Spleen (tissue), 11 donors: ENCODE measurements around the gene EPB41L4B. TPM values are rescaled to one million over a fixed set of nuclear protein-coding genes. Genes with fewer than 3 reads are reported as not detected.

Experiments
- DNase-seq: peaks from one replicate; pipeline ENCODE4 v3.0.0-alpha.2; 2020
- H3K27ac ChIP-seq, 8 donors: fragments of 200-600 bp; sonication (generic) in 7 of 8; 1 replicate in 4 of 8; 2 replicates in 4 of 8; pipeline versions ENCODE4 v1.5.0 to v1.8.0; 2016 to 2021; ENCODE audit warnings: inconsistent platforms in 4 of 8, mild to moderate bottlenecking in 4 of 8, moderate library complexity in 1 of 8
- H3K27me3 ChIP-seq, 7 donors: fragments of 200-600 bp; sonication (generic) in 6 of 7; replicated peaks in 1 of 7; 1 replicate in 4 of 7; 2 replicates in 3 of 7; pipeline versions ENCODE4 v1.5.0 to v1.8.0; 2016 to 2021; ENCODE audit warnings: inconsistent platforms in 3 of 7, mild to moderate bottlenecking in 1 of 7
- H3K36me3 ChIP-seq, 6 donors: fragments of 200-600 bp; sonication (generic) in 5 of 6; 1 replicate in 4 of 6; 2 replicates in 2 of 6; pipeline versions ENCODE4 v1.5.0 to v1.8.0; 2016 to 2021; ENCODE audit warnings: inconsistent platforms in 2 of 6
- H3K4me1 ChIP-seq, 6 donors: fragments of 200-600 bp; sonication (generic) in 5 of 6; 1 replicate in 3 of 6; 2 replicates in 3 of 6; pipeline versions ENCODE4 v1.5.0 to v1.8.0; 2016 to 2021; ENCODE audit warnings: inconsistent platforms in 3 of 6
- H3K4me3 ChIP-seq, 8 donors: fragments of 200-600 bp; sonication (generic) in 7 of 8; 1 replicate in 4 of 8; 2 replicates in 4 of 8; pipeline versions ENCODE4 v1.5.0 to v1.8.0; 2016 to 2021; ENCODE audit warnings: inconsistent platforms in 4 of 8, mild to moderate bottlenecking in 4 of 8, moderate library complexity in 2 of 8
- H3K9me3 ChIP-seq, 8 donors: fragments of 200-600 bp; sonication (generic) in 7 of 8; 1 replicate in 4 of 8; 2 replicates in 4 of 8; pipeline versions ENCODE4 v1.5.0 to v1.8.0; 2016 to 2021; ENCODE audit warnings: inconsistent platforms in 4 of 8
- POLR2A ChIP-seq, 3 donors: fragments of 450-650 bp; IDR thresholded peaks; one replicate each; pipeline ENCODE4 v1.5.1; 2017; ENCODE audit warnings: antibody characterized with exemption in 3 of 3, mild to moderate bottlenecking in 1 of 3
- POLR2AphosphoS5 ChIP-seq, 3 donors: sonication (generic); formaldehyde crosslinking; IDR thresholded peaks; one replicate each; pipeline ENCODE4 v1.5.1; 2017; ENCODE audit warnings: antibody characterized with exemption in 3 of 3
- WGBS, 5 donors: extraction: QIAGEN DNeasy Blood & Tissue Kit in 3 of 5; methylation state at CpG; one replicate each; pipeline versions ENCODE4 v1.1.5 to v1.1.7; 2013 to 2018; 5-methylcytosine and 5-hydroxymethylcytosine counted together
- intact Hi-C: fragments of 100-400 bp; cut with DNase I; formaldehyde crosslinking; loops from one replicate; pipeline ENCODE4 v1.15.0; 2023; ENCODE audit warnings: low total_unique reads
- polyA plus RNA-seq, 3 donors: library from polyadenylated mRNA; stranded (reverse); fragments of 200-250 nt; gene quantifications; one replicate each; pipeline ENCODE4 v1.2.1, GENCODE V29; 2013
- total RNA-seq, 7 donors: library from RNA; depleted of rRNA in 3 of 7; stranded (reverse); fragments of >200 nt in 3 of 7; fragmentation: NEBNext Ultra II Directional in 4 of 7; extraction: Animal tissue kit (Norgen Biotek cat#: 25700) in 4 of 7; gene quantifications; one replicate each; pipeline versions ENCODE4 v1.1.0 to v1.2.1, GENCODE V29; 2016 to 2021
- TF ChIP-seq, protein P1 (sequence below), 11 experiments: fragments of 200-600 bp in 7 of 11; fragments of 450-650 bp in 4 of 11; sonication (generic) in 4 of 11; IDR thresholded peaks in 8 of 11; conservative IDR thresholded peaks in 3 of 11; 1 replicate in 7 of 11; 2 replicates in 4 of 11; pipeline versions ENCODE4 v1.4.0 to v1.8.0; 2016 to 2021; ENCODE audit warnings: antibody characterized with exemption in 11 of 11, inconsistent platforms in 4 of 11, mild to moderate bottlenecking in 1 of 11
- donor health status: healthy with polysubstance abuse.
- donor health status: DM: no; HTN: no; CAD: no; lungs with moderate emphysema.
- donor health status: DM: no; HTN: no; CAD: no.
- donor health status: Bipolar disorder and iron deficiency.
- donor health status: healthy.
- donor health status: DM: no; HTN: no; CAD: no.
- donor health status: DM: yes; HTN: yes; CAD: no.

EPB41L4B gene
- total and polyA plus RNA-seq, 10 donors = 0.02 to 0.43 (median 0.18) TPM; not detected in 3

DNA sequence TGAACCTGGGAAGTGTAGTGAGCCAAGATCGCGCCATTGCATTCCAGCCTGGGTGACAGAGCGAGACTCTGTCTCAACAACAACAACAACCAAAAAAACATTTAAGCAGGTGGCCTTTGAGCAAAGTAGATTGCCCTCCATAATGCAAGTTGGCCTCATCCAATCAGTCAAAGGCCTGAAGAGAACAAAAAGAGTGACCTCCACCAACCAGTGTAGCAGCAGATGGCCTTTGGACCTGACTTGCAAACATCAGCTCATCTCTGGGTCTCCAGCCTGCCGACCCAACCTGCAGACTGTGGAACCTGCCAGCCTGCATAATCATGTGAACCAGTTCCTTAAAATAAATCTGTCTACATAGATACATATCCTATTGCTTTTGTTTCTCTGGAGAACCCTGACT is 161.3 kb downstream of the EPB41L4B start:
- no peak for DNase-seq
- TF ChIP-seq POLR2AphosphoS5 (IDR thresholded peaks at IDR 0.05) = no peak
- no peak overlapping the region for H3K27ac ChIP-seq
- H3K4me1 ChIP-seq = no peaks in the 10 kb centered on the region
- peaks cover 0 to 8% (median 0%) of the 10 kb centered on the region in 7 donors for H3K27me3 ChIP-seq
- intact Hi-C loops = no loop called here
- peaks cover 0 to 2% (median 0%) of the 10 kb centered on the region in 8 donors for H3K9me3 ChIP-seq
- WGBS, 5 donors = 81 to 93% (median 88%) methylated on average over 4 of the region's 4 CpGs
- no peaks in the 10 kb centered on the region for H3K36me3 ChIP-seq
- no peak overlapping the region for H3K4me3 ChIP-seq

DNA sequence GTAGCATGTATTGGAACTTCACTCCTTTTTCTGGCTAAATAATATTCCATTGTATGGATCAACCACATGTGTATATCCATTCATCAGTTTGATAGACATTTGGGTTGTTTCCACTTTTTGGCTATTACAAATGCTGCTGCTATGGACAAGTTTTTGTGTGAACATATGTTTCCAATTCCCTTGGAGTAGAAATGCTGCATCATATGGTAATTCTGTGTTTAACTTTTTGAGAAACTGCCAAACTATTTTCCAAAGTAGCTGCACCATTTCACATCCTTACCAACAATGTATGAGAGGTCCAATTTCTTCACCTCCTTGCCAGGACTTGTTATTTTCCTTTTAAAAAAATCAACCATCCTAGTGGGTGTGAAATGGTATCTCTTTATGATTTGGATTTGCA is 162.2 kb downstream of the EPB41L4B start:
- no peak for TF ChIP-seq POLR2AphosphoS5 (IDR thresholded peaks at IDR 0.05)
- no peak for TF ChIP-seq POLR2A (IDR thresholded peaks at IDR 0.05)
- TF ChIP-seq, protein P1, sequence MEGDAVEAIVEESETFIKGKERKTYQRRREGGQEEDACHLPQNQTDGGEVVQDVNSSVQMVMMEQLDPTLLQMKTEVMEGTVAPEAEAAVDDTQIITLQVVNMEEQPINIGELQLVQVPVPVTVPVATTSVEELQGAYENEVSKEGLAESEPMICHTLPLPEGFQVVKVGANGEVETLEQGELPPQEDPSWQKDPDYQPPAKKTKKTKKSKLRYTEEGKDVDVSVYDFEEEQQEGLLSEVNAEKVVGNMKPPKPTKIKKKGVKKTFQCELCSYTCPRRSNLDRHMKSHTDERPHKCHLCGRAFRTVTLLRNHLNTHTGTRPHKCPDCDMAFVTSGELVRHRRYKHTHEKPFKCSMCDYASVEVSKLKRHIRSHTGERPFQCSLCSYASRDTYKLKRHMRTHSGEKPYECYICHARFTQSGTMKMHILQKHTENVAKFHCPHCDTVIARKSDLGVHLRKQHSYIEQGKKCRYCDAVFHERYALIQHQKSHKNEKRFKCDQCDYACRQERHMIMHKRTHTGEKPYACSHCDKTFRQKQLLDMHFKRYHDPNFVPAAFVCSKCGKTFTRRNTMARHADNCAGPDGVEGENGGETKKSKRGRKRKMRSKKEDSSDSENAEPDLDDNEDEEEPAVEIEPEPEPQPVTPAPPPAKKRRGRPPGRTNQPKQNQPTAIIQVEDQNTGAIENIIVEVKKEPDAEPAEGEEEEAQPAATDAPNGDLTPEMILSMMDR (IDR thresholded peaks at IDR 0.05 in 8 of 11, conservative IDR thresholded peaks at IDR 0.05 in 3 of 11) = no peak
- intact Hi-C loops = no loop called here
- Histone ChIP-seq H3K27me3 (peaks cover 0 to 5% (median 0%) of the 10 kb centered on the region in 7 donors), H3K4me1 (no peaks in the 10 kb centered on the region), H3K36me3 (no peaks in the 10 kb centered on the region), H3K4me3 (no peak overlapping the region), H3K27ac (no peak overlapping the region), H3K9me3 (peaks cover 0 to 11% (median 7%) of the 10 kb centered on the region in 8 donors)
- no peak for DNase-seq

DNA sequence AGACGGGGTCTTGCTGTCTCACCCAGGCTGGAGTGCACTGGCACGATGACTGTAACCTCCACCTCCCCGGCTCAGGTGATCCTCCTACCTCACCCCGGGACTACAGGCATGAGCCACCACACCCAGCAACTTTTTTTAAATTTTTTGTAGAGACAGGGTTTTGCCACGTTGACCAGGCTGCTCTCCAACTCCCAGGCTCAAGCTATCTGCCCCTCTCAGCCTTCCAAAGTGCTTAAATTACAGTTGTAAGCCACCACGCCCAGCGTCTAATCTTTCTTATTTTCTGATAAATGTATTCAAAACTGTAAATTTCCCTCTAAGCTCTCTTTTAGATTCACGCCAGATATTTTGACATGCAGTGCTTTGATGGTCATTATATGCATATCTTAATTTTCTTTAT is 164.2 kb downstream of the EPB41L4B start:
- Histone ChIP-seq H3K4me3 (no peak overlapping the region), H3K36me3 (no peaks in the 10 kb centered on the region), H3K4me1 (no peaks in the 10 kb centered on the region), H3K27ac (no peak overlapping the region), H3K9me3 (peaks cover 0 to 27% (median 18%) of the 10 kb centered on the region in 8 donors), H3K27me3 (no peaks in the 10 kb centered on the region)
- intact Hi-C loops = no loop called here
- no peak for TF ChIP-seq POLR2A (IDR thresholded peaks at IDR 0.05)
- TF ChIP-seq, protein P1 (IDR thresholded peaks at IDR 0.05 in 8 of 11, conservative IDR thresholded peaks at IDR 0.05 in 3 of 11) = no peak
- TF ChIP-seq POLR2AphosphoS5 (IDR thresholded peaks at IDR 0.05) = no peak
- WGBS, 5 donors = 73 to 86% (median 85%) methylated on average over 8 of the region's 8 CpGs
- DNase-seq = no peak

DNA sequence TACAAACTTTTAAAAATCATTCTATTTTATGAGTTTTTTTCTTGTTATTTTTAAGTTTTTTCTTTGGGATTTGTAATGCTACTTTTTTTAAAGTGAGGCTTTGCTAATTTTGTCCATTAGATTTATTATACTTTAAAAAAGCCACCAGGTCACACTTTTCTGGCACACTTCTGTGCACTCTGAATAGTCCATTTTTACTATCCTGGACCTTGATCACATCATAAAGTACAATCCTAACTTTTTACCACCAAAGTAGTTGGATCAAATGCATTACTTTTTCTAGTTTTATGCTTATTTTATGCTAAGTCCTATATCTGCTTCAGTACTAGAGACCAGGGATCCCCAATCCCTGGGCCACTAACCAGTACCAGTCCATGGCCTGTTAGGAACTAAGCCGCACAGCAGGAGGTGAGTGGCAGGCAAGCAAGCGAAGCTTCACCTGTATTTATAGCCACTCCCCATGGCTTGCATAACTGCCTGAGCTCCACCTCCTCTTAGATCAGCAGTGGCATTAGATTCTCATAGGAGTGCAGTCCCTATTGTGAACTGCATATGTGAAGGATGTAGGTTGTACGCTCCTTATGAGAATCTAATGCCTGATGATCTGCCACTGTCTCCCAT is 169.8 kb downstream of the EPB41L4B start:
- Histone ChIP-seq H3K9me3 (peaks cover 0 to 27% (median 18%) of the 10 kb centered on the region in 8 donors), H3K4me3 (no peak overlapping the region), H3K36me3 (no peaks in the 10 kb centered on the region), H3K27me3 (no peaks in the 10 kb centered on the region), H3K27ac (no peak overlapping the region), H3K4me1 (no peaks in the 10 kb centered on the region)
- intact Hi-C loops = no loop called here
- no peak for DNase-seq
- WGBS, 5 donors = 79 to 96% (median 94%) methylated on average over 3 of the region's 3 CpGs
- TF ChIP-seq POLR2AphosphoS5 (IDR thresholded peaks at IDR 0.05) = no peak
- TF ChIP-seq, protein P1 (IDR thresholded peaks at IDR 0.05 in 8 of 11, conservative IDR thresholded peaks at IDR 0.05 in 3 of 11) = no peak
- no peak for TF ChIP-seq POLR2A (IDR thresholded peaks at IDR 0.05)
